COLO668 (cell line): ENCODE measurements around the gene TRPV4.
A peak's percentile ranks its signal among the peaks of the same experiment; 100 is the strongest.

Source experiments
- DNase-seq: peaks from one replicate; lab custom pipeline; 2025; ENCODE audit not compliant: unreplicated experiment; lab: John Stamatoyannopoulos, UW

TRPV4 gene

DNA sequence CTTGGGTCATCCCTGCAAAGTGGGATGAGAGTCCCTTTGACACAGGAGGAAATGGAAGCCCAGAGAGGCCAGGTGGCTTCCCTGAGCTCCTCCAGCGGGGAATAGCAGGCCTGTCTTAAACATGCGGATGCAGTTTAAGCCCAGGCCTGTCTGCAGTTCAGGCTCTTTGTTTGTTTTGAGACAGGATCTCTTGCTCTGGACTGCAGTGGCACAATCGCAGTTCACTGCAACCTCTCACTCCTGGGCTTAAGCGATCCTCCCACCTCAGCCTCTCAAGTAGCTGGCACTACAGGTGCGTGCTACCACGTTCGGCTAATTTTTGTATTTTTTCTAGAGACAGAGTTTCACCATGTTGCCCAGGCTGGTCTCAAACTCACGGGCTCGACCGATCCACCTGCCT, 3.5 kb downstream of the TRPV4 start:
- DNase-seq = peak; percentile 20

DNA sequence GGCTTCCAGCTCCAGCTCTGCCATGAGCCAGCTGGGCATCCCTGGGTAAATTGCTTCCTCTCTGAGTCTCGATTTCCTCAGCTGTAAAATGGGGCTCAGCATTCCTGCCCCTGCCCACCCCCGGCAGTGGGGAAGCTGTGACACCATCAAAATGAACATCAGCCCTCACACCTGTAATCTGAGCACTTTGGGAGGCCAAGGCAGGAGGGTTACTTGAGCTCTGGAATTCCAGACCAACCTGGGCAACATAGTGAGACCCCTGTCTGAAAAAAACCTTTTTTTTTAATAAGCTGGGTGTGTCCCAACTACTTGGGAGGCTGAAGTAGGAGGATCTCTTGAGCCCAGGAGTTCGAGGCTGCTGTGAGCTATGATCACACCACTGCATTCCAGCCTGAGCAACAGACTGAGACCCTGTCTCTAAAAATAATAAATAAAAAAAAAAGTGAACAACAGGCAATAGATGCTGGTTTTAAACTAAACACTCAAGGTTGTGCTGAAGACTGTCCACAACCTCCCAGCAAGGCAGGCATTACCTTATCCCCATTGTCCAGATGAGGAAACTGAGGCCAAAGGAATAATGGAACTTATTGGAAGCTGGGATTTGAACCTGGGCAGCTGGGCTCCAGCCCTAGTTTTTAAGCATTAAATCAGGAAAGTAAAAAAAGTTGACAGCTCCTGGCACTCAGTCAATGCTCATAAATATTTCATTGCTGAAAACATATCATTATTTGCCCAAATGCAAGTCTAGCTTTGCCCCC, 4.3 kb downstream of the TRPV4 start:
- DNase-seq = no peak

DNA sequence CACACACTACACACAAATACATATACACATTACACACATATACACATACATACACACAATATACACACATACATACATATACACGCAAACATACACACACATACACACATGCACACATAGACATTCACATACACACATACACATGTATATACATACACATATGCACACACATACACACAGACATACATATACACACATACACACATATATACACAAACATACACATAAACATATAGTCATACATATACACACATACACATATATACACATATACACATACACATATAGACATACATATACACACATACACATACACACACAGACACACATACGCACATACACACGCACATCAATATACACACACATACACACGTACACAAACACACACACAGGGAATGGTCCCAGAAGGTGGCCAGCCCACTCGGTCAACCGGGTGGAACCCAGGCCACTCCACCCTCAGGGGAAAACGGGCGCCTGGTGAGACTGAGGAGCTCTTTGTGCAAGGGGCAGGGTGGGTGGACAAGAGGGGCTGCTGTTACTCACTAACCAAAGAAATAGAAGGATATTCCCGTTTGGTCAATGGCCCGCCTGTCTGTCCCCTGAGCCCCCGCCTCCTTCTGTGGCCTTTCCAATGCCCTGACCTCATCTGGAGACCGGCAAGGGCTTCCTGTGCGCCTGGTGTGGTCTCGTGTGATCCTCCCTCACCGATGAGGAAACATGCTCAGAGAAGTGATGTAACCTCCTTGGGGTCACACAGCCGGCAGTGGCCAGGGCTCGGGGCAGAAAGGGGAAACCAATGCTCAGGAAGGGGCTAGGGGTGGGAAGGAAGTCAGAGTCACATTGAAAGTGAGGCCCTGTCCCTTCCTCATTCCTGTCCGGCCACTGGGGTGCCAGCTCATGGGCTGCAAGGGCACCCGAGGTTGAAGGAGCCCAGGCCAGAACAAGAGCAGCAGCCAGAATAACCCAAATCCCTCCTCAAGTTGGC, 5.3 kb downstream of the TRPV4 start:
- no peak for DNase-seq

DNA sequence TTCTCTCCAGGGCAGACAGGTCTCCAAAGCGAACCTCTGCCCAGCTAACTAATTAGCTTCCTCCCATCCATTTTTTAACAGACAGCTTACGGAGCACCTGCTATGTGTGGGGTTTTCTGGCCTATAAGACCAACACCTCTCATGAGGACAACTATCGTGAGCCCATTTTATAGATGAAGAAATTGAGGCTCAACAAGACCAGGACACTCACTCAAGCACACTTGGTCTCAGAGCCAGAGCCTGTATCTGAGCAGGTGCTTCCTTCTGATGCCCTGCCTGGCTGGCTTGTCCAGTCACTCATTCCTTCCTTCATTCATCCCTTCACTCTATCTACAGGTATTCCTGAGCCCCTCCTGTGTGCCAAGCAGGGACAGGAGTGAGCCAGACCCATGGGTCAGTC, 6.1 kb downstream of the TRPV4 start:
- no peak for DNase-seq

DNA sequence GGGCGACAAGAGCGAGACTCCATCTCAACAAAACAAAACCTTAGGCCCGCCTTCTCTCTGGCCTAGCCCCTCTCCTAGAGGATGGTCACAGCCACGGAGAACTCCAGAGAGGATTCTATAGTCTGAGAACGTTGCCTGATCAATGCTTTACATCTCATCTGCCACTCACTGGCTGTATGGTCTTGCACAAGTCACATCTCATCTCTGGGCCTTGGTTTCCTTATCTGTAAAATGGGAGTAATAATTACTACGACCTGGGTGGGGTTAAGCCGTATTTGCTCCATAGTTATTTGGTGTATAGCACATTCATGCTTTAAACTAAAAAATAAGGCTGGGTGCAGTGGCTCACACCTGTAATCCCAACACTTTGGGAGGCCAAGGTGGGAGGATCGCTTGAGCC, 8.5 kb downstream of the TRPV4 start:
- no peak for DNase-seq

DNA sequence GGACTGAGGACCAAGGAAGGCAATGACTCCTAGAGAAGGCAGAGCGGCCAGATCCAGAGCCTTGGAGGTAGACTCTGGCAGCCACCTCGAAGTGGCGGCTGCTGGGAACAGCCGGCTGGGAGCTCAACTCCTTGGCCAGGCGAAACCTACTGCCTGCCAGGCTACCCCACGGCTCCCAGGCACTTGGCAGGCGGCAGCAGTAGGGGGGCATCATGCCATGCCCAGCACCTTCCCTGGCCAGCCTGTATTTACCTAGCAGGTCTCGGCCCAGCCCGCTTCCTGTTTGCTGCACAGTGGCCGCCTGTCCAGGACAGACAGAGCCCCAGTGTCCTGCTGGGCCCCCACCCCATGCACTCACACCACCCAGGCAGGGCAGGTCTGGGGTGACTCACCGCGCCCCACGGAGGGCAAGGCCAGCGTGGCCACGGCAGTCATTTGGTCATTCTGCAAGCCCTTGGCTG, 10.2 kb downstream of the TRPV4 start:
- DNase-seq = no peak

DNA sequence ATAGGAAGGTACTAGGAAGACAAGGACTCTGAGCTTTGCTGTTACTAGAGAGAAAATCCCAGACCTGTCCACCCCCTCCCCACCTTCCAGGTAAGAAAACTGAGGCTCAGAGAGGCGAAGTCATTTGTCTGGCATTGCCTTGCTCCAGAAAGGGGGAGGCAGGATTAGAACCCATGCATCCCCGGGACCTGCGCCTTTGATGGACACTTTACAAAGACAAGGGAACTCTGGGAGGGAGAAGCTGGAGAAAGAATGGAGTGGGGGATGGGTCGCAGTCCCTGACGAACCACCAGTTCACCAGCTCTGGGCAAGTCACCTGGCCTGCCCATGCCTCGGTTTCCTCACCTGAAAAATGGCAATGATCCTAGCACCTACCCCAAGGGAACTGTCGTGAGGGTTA, 10.8 kb downstream of the TRPV4 start:
- DNase-seq = no peak

DNA sequence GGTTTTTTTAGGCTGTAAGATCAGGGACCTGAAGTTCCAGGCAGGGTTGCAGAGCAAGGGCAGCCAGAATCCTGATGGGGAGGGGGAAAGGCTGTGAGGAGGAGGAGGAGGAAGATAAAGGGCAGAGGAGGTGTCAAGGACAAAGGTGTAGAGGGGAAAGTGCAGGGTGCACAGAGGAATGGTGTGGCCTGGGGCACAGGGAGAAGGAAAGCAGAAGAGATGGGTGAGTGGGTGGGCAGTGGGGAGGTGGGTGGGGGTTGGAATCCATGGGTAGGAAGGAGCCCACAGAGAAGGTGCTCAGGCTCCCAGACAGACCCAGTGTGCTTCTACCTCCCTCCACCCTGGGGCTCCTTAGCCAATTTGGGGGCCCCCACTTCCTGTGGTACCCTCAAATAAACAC, 11.2 kb downstream of the TRPV4 start:
- DNase-seq = no peak

DNA sequence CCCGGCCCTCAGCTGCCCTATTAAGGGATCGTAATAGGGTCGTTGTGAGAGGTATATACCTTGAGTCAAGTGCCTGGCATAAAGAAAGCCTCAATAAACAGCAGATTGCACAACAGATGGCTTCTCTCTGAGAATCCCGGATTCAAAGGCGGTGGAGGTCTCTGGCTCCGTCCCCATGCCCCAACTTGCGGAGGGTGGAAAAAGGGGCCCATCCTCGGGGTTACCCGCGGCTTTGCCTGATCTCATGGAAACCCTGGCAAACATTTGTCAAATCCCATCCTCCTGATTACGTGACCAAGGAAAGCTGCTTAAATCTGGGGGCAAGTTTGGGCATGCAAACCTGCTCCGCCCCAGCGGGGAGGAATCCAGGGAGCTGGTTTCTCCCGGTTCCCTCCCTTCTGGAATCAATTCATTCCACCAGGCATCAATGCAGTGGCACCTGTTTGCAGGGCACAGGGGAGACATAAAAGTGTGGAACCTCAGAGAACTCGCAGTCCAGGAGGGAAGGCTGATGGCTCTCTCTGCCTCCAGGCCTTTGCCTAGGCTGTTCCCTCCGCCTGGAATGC, 12.3 kb downstream of the TRPV4 start:
- peak; percentile 68 for DNase-seq

DNA sequence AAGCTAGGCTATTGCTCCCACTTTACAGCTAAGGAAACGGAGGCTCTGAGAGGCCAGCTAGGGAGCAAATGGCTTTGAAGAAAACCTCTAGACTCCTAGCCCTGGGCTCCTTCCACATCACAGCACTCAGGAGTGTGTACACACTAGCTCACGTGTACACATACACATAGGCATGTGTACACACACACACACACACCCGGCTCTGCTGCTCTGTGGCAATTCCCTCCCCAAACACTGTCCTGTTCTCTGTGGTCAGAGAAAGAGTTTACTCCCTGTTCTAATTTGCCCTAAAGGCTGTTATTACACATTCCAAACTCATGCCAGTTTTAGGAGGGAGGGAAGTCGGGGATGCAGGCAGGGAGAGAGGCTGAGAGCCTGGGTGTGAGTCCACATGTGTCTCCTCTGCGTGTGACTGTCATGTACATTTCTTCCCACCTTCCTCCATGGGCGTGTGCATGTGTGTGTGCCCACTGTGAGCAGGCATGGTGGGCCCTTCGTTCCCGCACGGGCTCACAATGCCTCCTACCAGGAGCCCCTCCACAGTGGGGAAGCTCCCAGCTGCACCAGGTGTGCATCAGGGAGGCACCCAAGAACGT, 14.2 kb downstream of the TRPV4 start:
- no peak for DNase-seq

DNA sequence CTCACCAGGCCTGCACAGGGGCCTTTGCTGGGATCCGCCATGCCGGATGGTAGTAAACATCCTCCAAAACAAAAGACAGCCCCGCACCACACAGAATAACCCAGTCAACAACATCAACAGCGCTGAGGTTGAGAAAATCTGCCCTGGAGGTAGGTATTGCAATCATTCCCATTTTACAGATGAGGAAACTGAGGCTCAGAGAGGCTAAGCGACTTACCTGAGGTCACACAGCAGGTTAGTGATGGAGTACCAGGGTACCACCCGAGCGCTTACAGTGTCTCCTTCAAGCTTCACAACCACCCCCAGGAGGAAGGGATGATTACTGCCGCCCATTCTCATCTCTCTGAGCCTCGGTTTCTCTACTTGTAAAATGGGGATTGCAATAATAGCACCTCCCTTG, 14.9 kb downstream of the TRPV4 start:
- no peak for DNase-seq

DNA sequence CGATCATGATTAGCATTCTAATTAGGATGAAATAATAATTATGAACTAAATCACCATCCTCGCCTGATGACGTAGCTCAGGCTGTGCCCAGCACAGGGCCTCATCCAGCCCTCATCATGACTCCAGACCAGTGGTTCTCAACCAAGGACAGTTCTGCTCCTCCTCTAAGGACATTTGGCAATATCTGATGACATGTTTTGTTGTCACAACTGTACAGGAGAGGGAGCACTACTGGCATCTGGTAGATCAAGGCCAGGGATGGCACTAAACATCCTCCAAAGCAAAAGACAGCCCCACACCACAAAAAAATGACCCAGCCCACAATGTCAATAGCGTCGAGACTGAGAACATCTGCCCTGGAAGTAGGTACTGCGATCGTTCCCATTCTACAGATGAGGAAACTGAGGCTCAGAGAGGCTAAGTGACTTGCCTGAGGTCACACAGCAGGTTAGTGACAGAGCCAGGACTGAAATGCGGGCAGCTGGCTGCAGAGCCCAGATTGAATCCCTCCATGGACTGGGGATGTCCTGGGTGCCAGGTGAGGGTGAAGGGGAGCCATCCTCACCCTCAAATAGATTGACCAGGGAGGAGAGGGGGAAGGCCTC, 15.5 kb downstream of the TRPV4 start:
- DNase-seq = no peak

DNA sequence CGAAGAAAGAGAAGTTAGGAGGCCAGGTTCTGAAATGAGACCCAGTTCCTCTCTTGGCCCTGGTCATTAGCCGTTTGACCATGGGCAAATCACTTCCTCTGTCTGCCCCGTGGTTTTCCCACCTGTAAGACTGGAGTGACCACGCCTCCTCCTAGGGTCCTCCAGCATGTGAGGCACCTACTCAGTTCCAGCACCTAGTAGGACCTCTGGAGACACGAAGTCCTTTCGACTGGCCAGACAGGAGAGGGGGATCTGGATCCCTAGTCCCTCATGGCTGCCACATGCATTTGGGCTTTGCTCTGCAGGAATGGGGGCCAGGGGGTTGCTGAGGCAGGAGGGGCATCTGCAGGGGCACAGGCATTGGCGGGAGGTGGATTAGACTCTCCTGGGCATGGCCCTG, 16.3 kb downstream of the TRPV4 start:
- no peak for DNase-seq

DNA sequence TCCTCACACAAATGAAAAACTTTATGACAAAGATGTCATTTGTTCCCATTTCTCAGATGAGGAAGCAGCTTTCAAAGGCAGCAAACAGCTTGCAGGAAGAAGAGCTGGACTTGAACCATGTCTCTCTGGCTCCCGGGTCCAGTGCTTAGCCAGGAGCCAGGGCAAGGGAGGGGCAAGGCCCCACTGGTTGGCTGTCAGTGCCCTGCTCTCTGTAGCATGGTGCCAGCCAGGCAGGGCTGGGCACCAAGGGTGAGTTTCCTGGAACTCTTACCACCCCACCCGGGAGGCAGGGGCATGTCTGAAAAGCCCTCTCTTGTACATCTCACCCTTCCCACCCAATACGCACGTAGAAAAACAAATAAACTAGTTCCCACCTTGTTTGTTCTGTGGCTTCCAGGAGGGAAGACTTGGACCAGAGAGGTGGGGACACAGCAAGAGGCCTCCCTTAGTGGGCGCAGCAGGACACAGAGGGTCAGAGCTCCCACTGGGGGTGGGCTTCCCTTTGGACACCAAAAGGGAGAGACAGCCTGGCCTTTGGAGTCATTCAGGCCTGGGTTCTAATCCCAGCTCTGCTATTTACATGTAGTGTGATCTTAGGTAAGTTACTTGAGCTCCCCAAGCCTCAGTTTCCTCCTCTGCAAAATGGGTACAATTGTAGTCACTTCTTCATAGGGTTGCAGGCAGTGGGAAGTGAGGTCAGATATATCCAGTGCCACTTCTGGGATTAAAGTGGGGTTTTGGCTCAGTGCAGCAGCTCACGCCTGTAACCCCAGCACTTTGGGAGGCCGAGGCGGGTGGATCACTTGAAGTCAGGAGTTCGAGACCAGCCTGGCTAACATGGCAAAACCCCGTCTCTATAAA, 17.2 kb downstream of the TRPV4 start:
- no peak for DNase-seq

DNA sequence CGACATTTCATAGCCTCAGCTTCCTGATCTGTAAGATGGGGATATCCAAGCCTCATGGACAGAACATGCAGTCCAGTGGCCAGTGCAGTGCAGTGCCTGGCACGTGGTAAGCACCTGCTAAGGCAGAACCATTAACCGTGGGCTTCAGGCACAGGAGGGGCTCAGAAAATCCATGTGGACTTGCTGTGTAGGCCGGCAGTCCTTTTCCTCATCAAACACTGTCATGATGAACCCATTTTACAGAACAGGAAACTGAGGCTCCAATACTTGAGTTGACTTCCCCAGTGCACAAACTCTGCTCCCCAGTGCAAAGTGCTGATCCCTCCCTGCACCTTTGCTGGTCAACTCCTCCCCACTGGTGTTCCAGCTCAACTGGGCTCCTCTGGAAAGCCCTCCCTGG, 18.0 kb downstream of the TRPV4 start:
- DNase-seq = no peak

DNA sequence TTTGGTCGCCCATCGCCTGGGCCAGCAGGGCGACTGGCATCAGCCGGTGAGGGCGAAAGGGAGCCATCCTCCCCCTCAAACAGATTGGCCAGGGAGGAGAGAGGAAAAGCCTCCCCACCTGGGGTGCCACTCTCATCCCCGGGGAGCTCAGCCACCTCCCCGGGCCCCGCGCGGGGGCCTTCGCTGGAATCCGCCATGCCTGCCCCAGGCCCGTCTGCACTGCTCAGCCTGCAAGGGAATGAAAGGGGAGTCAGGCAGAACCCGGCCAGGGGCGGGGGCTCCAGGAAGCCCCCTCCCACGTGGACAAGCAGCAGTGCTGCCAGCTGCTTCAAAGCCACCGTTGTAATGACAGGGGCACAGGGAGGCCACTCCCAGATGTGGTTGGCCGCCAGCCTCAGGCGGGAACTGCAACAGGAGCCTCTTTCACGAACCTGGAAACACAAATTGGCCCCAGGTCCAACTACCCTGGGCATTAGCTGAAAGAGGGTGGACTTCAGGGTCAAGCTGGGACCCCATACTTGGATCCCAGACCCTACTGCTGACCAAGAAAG, 18.5 kb downstream of the TRPV4 start:
- DNase-seq = no peak

DNA sequence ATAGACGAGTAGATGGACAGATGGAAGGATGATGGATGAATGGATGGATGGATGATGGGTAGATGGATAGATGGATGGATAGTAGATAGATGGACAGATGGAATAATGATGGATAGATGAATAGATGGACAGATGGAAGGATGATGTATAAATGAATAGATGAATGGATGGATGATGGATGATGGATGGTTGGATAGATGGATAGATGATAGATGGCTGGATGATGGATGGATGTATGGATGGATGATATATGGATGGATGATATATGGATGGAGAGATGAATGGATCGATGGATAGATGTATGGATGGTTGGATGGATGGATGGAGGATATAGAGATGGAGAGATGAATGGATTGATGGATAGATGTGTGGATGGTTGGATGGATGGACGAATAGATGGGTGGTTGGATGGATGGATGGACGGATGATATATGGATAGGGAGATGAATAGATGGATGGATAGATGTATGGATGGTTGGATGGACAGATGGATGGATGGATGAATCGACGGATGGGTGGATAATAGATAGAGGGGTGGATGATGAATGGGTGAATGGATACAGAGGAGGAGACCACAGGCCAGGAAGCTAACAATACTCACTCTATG, 19.3 kb downstream of the TRPV4 start:
- DNase-seq = no peak

DNA sequence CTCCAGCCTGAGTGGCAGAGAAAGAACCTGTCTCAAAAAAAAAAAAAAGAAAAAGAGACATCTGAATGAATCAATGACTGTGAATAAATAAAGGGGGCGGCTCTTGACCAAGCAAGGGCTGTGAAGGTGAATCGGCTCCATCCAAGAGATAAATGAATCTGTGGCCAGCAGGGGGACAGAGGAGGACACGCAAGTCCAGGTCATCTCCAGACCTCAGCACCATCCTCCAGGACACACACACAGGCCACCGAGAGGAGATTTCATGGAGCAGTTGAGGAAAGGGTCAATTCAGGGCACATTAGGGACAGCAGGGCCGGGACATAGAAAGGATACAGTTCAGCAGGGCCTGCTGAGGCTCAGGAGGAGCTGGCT, 21.6 kb downstream of the TRPV4 start:
- no peak for DNase-seq

DNA sequence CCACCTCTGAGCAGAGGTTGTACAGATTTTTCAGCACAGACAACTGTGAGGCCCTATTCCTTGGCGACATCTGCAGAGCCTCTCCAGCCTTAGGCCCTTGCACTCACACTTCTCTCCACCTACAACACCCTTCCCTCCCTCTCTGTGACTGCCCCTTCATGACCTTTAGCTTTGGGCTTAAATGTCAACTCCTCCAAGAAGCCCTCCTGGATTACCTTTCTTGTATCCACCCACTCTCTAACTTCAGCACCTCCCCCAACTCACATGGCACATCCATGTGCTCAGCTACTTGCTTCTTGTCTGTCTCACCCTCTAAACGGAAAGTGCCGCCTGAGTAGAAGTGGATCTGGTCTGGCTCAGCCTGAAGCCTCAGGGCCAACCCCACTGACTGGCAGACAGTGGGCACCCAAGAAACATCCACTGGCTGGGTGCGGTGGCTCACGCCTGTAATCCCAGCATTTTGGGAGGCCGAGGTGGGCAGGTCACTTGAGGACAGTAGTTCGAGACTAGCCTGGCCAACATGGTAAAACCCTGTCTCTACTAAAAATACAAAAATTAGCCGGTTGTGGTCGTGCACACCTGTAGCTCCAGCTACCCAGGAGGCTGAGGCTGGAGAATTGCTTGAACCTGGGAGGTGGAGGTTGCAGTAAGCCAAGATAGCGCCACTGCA, 22.1 kb downstream of the TRPV4 start:
- DNase-seq = no peak
